HCT116 (cell line): ENCODE data around the gene CDKAL1. TPM values are rescaled to one million over a fixed set of nuclear protein-coding genes. Genes with fewer than 3 reads are reported as not detected.

ENCODE experiments used
- ATAC-seq: fragments of 200-7000 bp; cut with Tn5 transposase; 2 replicates; pipeline ENCODE4 v1.9.1; 2020; ENCODE audit warnings: mild to moderate bottlenecking, moderate library complexity
- BruUV-seq: library from RNA; stranded (reverse); fragments of 400-500 nt; replicated peaks from 2 replicates; lab custom pipeline; 2021; lab: Mats Ljungman, UMichigan
- CTCF ChIA-PET: fragments of 300-600 bp; sonication (Branson Sonifier 250); formaldehyde crosslinking; loops from one replicate; lab custom pipeline; 2021; ENCODE audit warnings: antibody characterized with exemption; lab: Charles Lee
- POLR2A ChIA-PET: fragments of 300-600, 350-600 bp; sonication (Branson Sonifier 250); formaldehyde crosslinking; loops from one replicate; lab custom pipeline; 2021; ENCODE audit warnings: antibody characterized with exemption; lab: Charles Lee
- RAD21 ChIA-PET, 2 experiments: fragments of 300-600 bp; sonication (Branson Sonifier 250); formaldehyde crosslinking; loops; one replicate each; lab custom pipeline; 2023; ENCODE audit warnings: low total read pairs in 2 of 2; ENCODE audit not compliant: uncharacterized antibody in 2 of 2, unreplicated experiment in 2 of 2, low non-redundant PET in 1 of 2; lab: Charles Lee
- DNase-seq: peaks from one replicate; pipeline ENCODE4 v3.0.0-alpha.2; 2010; ENCODE audit warnings: low read depth, low spot score
- H2AFZ ChIP-seq: fragments of 200-600 bp; shearing (Covaris generic), sonication (generic); 2 replicates; pipeline ENCODE4 v1.6.1; 2017; ENCODE audit warnings: low read depth, mixed run types, mixed read lengths, antibody characterized with exemption, low read length; ENCODE audit not compliant: poor library complexity, severe bottlenecking
- H3K27ac ChIP-seq: 2 replicates; pipeline ENCODE4 v1.5.1; 2012; ENCODE audit warnings: low read depth, low read length
- H3K27me3 ChIP-seq: fragments of 200-600 bp; sonication (generic); 2 replicates; pipeline ENCODE4 v1.6.1; 2016; ENCODE audit warnings: mixed run types, low read length, mixed read lengths; ENCODE audit not compliant: insufficient read depth
- H3K36me3 ChIP-seq, 2 experiments: fragments of 200-500 bp in 1 of 2; fragments of 200-600 bp in 1 of 2; sonication (Bioruptor generic) in 1 of 2; sonication (generic) in 1 of 2; 2 replicates each; pipeline versions ENCODE4 v1.5.1 to v1.6.1; 2014 to 2016; ENCODE audit warnings: low read length in 2 of 2, inconsistent platforms in 1 of 2, mixed read lengths in 1 of 2, mixed run types in 1 of 2; ENCODE audit not compliant: insufficient read depth in 2 of 2, control insufficient read depth in 1 of 2
- H3K4me1 ChIP-seq, 2 experiments: fragments of 200-600 bp in 1 of 2; sonication (generic) in 1 of 2; 2 replicates each; pipeline versions ENCODE4 v1.5.1 to v1.6.1; 2012 to 2017; ENCODE audit warnings: low read length in 2 of 2, inconsistent platforms in 1 of 2, mild to moderate bottlenecking in 1 of 2, mixed read lengths in 1 of 2, mixed run types in 1 of 2, moderate library complexity in 1 of 2; ENCODE audit not compliant: insufficient read depth in 2 of 2, control insufficient read depth in 1 of 2
- H3K4me2 ChIP-seq: fragments of 200-600 bp; sonication (generic); 2 replicates; pipeline ENCODE4 v1.6.1; 2017; ENCODE audit warnings: mixed run types, low read length, mixed read lengths
- H3K4me3 ChIP-seq, 2 experiments: fragments of 200-600 bp in 1 of 2; sonication (generic) in 1 of 2; replicated peaks in 1 of 2; 2 replicates each; pipeline ENCODE4 v1.5.1; 2011 to 2016; ENCODE audit warnings: low read length in 2 of 2, control low read depth in 1 of 2, low read depth in 1 of 2, mild to moderate bottlenecking in 1 of 2, mixed read lengths in 1 of 2, mixed run types in 1 of 2
- H3K79me2 ChIP-seq: fragments of 200-600 bp; sonication (generic); 2 replicates; pipeline ENCODE4 v1.6.1; 2017; ENCODE audit warnings: mild to moderate bottlenecking, mixed run types, low read length, moderate library complexity, mixed read lengths; ENCODE audit not compliant: insufficient read depth
- H3K9ac ChIP-seq: fragments of 200-600 bp; sonication (generic); 2 replicates; pipeline ENCODE4 v1.6.1; 2016; ENCODE audit warnings: low read length, mixed read lengths
- H3K9me2 ChIP-seq: fragments of 200-600 bp; sonication (generic), shearing (Covaris generic); 2 replicates; pipeline ENCODE4 v1.6.1; 2017; ENCODE audit warnings: mixed run types, mild to moderate bottlenecking, moderate library complexity; ENCODE audit not compliant: insufficient read depth
- H3K9me3 ChIP-seq, 2 experiments: fragments of 200-500 bp in 1 of 2; fragments of 200-600 bp in 1 of 2; sonication (Bioruptor generic) in 1 of 2; sonication (generic) in 1 of 2; 2 replicates each; pipeline ENCODE4 v1.6.1; 2014 to 2017; ENCODE audit warnings: low read length in 2 of 2, mixed read lengths in 2 of 2, inconsistent platforms in 1 of 2, low read depth in 1 of 2, mild to moderate bottlenecking in 1 of 2, mixed run types in 1 of 2, moderate library complexity in 1 of 2; ENCODE audit not compliant: control insufficient read depth in 1 of 2, insufficient read depth in 1 of 2
- H4K20me1 ChIP-seq: fragments of 200-600 bp; sonication (generic), shearing (Covaris generic); 2 replicates; pipeline ENCODE4 v1.6.1; 2017; ENCODE audit warnings: mixed run types, mild to moderate bottlenecking, moderate library complexity; ENCODE audit not compliant: insufficient read depth
- ATF3 ChIP-seq: IDR thresholded peaks from 2 replicates; pipeline ENCODE4 v1.6.1; 2012
- CBX3 ChIP-seq: IDR thresholded peaks from 2 replicates; pipeline ENCODE4 v1.6.1; 2012; ENCODE audit warnings: low read depth
- CEBPB ChIP-seq: IDR thresholded peaks from 2 replicates; pipeline ENCODE4 v1.6.1; 2012; ENCODE audit warnings: low read depth
- CTCF ChIP-seq, 3 experiments: fragments of 200-600 bp in 1 of 3; sonication (generic) in 1 of 3; IDR thresholded peaks in 2 of 3; conservative IDR thresholded peaks in 1 of 3; 2 replicates each; pipeline ENCODE4 v1.5.1; 2012 to 2017; ENCODE audit warnings: low read depth in 2 of 3, low read length in 2 of 3, antibody characterized with exemption in 1 of 3, borderline replicate concordance in 1 of 3, control low read depth in 1 of 3, mild to moderate bottlenecking in 1 of 3, mixed read lengths in 1 of 3, mixed run types in 1 of 3, moderate library complexity in 1 of 3; ENCODE audit not compliant: insufficient read depth in 1 of 3
- EGR1 ChIP-seq: IDR thresholded peaks from 2 replicates; pipeline ENCODE4 v1.6.1; 2012; ENCODE audit warnings: low read depth
- EZH2 ChIP-seq: fragments of 200-600 bp; sonication (generic); IDR thresholded peaks from 2 replicates; pipeline ENCODE4 v1.6.1; 2017; ENCODE audit warnings: antibody characterized with exemption, mixed run types
- EZH2phosphoT487 ChIP-seq: fragments of 200-600 bp; IDR thresholded peaks from 2 replicates; pipeline ENCODE4 v1.6.1; 2018; ENCODE audit warnings: antibody characterized with exemption, borderline replicate concordance
- FOSL1 ChIP-seq: IDR thresholded peaks from 2 replicates; pipeline ENCODE4 v1.6.1; 2012; ENCODE audit warnings: low read depth
- JUND ChIP-seq: IDR thresholded peaks from 2 replicates; pipeline ENCODE4 v1.6.1; 2012
- MAX ChIP-seq: IDR thresholded peaks from 2 replicates; pipeline ENCODE4 v1.6.1; 2012
- POLR2A ChIP-seq: IDR thresholded peaks from 2 replicates; pipeline ENCODE4 v1.7.0; 2011; ENCODE audit warnings: borderline replicate concordance; ENCODE audit not compliant: insufficient read depth, insufficient read length; ENCODE audit errors: extremely low read depth
- POLR2AphosphoS5 ChIP-seq: IDR thresholded peaks from 2 replicates; pipeline ENCODE4 v1.6.1; 2011; ENCODE audit warnings: mild to moderate bottlenecking, low read depth, low read length, moderate library complexity
- RAD21 ChIP-seq: IDR thresholded peaks from 2 replicates; pipeline ENCODE4 v1.6.1; 2012; ENCODE audit warnings: low read depth, mild to moderate bottlenecking
- SIN3A ChIP-seq: IDR thresholded peaks from 2 replicates; pipeline ENCODE4 v1.6.1; 2012; ENCODE audit warnings: low read depth
- SRF ChIP-seq: IDR thresholded peaks from 2 replicates; pipeline ENCODE4 v1.6.1; 2012; ENCODE audit warnings: low read depth
- YY1 ChIP-seq: IDR thresholded peaks from 2 replicates; pipeline ENCODE4 v1.6.1; 2011; ENCODE audit warnings: low read length, low read depth, moderate library complexity, mild to moderate bottlenecking; ENCODE audit not compliant: insufficient replicate concordance; ENCODE audit errors: extremely low read depth
- ZFX ChIP-seq: fragments of 450-650 bp; IDR thresholded peaks from 2 replicates; pipeline ENCODE4 v1.6.1; 2017
- ZNF274 ChIP-seq: fragments of 200-500 bp; sonication (Bioruptor generic); IDR thresholded peaks from 2 replicates; pipeline ENCODE4 v1.6.1; 2014; ENCODE audit warnings: mild to moderate bottlenecking, low read depth, low read length, inconsistent platforms
- intact Hi-C: fragments of 100-400 bp; cut with micrococcal nuclease; formaldehyde crosslinking; loops from 2 replicates; pipeline ENCODE4 v1.10.0; 2022
- total RNA-seq: library from RNA; stranded (reverse); gene quantifications from one replicate; pipeline ENCODE4 v1.2.1, GENCODE V29; 2021; ENCODE audit not compliant: unreplicated experiment
- TF ChIP-seq, protein P1 (sequence below): IDR thresholded peaks from 2 replicates; pipeline ENCODE4 v1.6.1; 2012; ENCODE audit warnings: low read depth

The CDKAL1 gene
- total RNA-seq, 1 experiment from 2014 or later: 14.9 TPM

GRCh38 chr6:20718705-20719653, 184.7 kb downstream of the CDKAL1 start:
- H3K9ac ChIP-seq: no peak overlapping the region
- ChIA-PET CTCF (no interaction called here), POLR2A (no interaction called here), RAD21 (no interaction called here)
- ATAC-seq (no peak), DNase-seq (no peak)
- H4K20me1 ChIP-seq: no peaks in the 10 kb centered on the region
- H3K4me1 ChIP-seq: no peaks in the 10 kb centered on the region
- no peak overlapping the region for H3K4me2 ChIP-seq
- no peaks in the 10 kb centered on the region for H3K9me2 ChIP-seq
- H3K79me2 ChIP-seq: 0 out of 2 replicates have a peak, but pooled peaks cover 3% of the 10 kb centered on the region
- TF ChIP-seq FOSL1 (no peak), CTCF (IDR thresholded peaks at IDR 0.05 in 2 of 3, conservative IDR thresholded peaks at IDR 0.05 in 1 of 3; ENCODE audit: borderline replicate concordance in 1 of 3, insufficient read depth in 1 of 3, low read depth in 2 of 3, low read length in 2 of 3) (no peak), SIN3A (no peak), JUND (no peak), CBX3 (no peak), YY1 (no peak), EZH2phosphoT487 (no peak), EZH2 (no peak), MAX (no peak), ZFX (no peak), ZNF274 (no peak), SRF (no peak), CEBPB (no peak), POLR2AphosphoS5 (no peak), ATF3 (no peak), POLR2A (no peak), EGR1 (no peak), RAD21 (no peak)
- TF ChIP-seq, protein P1, sequence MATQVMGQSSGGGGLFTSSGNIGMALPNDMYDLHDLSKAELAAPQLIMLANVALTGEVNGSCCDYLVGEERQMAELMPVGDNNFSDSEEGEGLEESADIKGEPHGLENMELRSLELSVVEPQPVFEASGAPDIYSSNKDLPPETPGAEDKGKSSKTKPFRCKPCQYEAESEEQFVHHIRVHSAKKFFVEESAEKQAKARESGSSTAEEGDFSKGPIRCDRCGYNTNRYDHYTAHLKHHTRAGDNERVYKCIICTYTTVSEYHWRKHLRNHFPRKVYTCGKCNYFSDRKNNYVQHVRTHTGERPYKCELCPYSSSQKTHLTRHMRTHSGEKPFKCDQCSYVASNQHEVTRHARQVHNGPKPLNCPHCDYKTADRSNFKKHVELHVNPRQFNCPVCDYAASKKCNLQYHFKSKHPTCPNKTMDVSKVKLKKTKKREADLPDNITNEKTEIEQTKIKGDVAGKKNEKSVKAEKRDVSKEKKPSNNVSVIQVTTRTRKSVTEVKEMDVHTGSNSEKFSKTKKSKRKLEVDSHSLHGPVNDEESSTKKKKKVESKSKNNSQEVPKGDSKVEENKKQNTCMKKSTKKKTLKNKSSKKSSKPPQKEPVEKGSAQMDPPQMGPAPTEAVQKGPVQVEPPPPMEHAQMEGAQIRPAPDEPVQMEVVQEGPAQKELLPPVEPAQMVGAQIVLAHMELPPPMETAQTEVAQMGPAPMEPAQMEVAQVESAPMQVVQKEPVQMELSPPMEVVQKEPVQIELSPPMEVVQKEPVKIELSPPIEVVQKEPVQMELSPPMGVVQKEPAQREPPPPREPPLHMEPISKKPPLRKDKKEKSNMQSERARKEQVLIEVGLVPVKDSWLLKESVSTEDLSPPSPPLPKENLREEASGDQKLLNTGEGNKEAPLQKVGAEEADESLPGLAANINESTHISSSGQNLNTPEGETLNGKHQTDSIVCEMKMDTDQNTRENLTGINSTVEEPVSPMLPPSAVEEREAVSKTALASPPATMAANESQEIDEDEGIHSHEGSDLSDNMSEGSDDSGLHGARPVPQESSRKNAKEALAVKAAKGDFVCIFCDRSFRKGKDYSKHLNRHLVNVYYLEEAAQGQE: no peak
- H2AFZ ChIP-seq: no peak overlapping the region
- intact Hi-C loops: no loop called here
- no peak overlapping the region for H3K27ac ChIP-seq
- no peaks in the 10 kb centered on the region for H3K27me3 ChIP-seq
- no peak overlapping the region for H3K4me3 ChIP-seq
- no peaks in the 10 kb centered on the region for H3K9me3 ChIP-seq
- H3K36me3 ChIP-seq: no peaks in the 10 kb centered on the region
- BruUV-seq: no TSS peak
